ENCODE data around the gene AKR1C3. TPM values are rescaled to one million over a fixed set of nuclear protein-coding genes. Genes with fewer than 3 reads are reported as not detected.

The AKR1C3 gene
- total and polyA plus RNA-seq, 8 donors: 1.5 to 88.3 (median 2.5) TPM

DNA sequence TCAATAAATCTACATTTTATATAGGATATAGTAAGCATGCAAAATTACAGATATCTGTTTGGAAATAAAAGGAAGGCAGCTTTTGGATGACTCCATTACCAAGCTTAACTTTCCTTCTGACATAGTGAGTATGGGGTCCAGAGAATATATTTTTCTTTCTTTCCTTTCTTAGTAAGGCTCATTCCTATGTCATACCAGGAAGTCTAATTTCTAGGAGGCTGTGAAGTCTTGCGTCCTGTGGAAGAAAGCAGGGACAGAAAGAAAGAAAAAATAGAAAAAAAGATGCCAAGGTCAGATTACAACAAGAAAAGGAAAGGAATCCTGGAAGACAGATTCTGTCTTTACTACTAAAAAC lies 54.4 kb downstream of the AKR1C3 start:
- no peak overlapping the region for H3K27ac ChIP-seq
- TF ChIP-seq, protein P1, sequence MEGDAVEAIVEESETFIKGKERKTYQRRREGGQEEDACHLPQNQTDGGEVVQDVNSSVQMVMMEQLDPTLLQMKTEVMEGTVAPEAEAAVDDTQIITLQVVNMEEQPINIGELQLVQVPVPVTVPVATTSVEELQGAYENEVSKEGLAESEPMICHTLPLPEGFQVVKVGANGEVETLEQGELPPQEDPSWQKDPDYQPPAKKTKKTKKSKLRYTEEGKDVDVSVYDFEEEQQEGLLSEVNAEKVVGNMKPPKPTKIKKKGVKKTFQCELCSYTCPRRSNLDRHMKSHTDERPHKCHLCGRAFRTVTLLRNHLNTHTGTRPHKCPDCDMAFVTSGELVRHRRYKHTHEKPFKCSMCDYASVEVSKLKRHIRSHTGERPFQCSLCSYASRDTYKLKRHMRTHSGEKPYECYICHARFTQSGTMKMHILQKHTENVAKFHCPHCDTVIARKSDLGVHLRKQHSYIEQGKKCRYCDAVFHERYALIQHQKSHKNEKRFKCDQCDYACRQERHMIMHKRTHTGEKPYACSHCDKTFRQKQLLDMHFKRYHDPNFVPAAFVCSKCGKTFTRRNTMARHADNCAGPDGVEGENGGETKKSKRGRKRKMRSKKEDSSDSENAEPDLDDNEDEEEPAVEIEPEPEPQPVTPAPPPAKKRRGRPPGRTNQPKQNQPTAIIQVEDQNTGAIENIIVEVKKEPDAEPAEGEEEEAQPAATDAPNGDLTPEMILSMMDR (IDR thresholded peaks at IDR 0.05): no peak
- ATAC-seq: no peak
- no peaks in the 10 kb centered on the region for H3K4me1 ChIP-seq
- H3K4me3 ChIP-seq: no peak overlapping the region
- H3K36me3 ChIP-seq: no peaks in the 10 kb centered on the region
- H3K9me3 ChIP-seq: peaks cover 0 to 27% of the 10 kb centered on the region in 2 donors
- no peak for DNase-seq
- no peaks in the 10 kb centered on the region for H3K27me3 ChIP-seq
- intact Hi-C loops (cut with DNase I): no loop called here

DNA sequence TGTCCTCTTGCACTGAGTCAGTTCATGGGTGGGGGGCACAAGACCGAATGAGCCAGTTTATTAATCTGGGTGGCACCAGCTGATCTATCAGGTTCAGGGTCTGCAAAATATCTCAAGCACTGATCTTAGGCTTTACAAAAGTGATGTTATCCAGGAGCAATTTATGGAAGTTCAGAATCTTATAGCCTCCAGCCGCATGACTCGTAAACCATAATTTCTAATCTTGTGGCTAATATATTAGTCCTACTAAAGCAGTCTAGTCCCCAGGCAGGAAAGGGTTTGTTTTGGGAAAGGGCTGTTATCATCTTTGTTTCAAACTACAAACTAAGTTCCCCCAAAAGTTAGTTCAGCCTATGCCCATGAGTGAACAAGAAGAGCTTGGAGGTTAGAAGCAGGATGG lies 56.9 kb downstream of the AKR1C3 start:
- no peak for DNase-seq
- Histone ChIP-seq H3K27ac (no peak overlapping the region), H3K36me3 (no peaks in the 10 kb centered on the region), H3K4me3 (no peak overlapping the region), H3K4me1 (no peaks in the 10 kb centered on the region), H3K27me3 (no peaks in the 10 kb centered on the region), H3K9me3 (peaks cover 0 to 23% of the 10 kb centered on the region in 2 donors)
- TF ChIP-seq, protein P1 (IDR thresholded peaks at IDR 0.05): no peak
- intact Hi-C loops (cut with DNase I): no loop called here
- no peak for ATAC-seq

DNA sequence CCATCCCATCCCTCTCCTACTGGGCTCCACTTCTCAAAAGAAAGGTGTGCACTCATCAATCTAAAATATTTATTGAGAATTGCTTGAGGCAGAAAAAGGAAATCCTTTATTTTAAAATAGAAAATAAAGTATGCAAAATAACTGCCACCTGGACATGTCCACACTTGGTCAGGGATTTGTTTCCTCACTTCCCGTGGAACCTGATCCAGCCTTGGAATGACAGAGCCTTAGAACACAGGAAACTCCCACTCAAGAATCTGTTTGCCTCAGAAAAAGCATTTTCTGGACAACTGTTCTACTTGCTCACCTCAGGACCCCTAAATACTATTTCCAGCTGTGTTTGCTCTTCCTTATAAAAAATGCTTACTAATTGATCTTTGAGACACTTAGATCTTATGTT lies 61.7 kb downstream of the AKR1C3 start:
- intact Hi-C loops (cut with DNase I): no loop called here
- DNase-seq: no peak
- no peak for ATAC-seq
- Histone ChIP-seq H3K27me3 (no peaks in the 10 kb centered on the region), H3K4me3 (no peak overlapping the region), H3K9me3 (peaks cover 0 to 15% of the 10 kb centered on the region in 2 donors), H3K4me1 (no peaks in the 10 kb centered on the region), H3K27ac (no peak overlapping the region), H3K36me3 (no peaks in the 10 kb centered on the region)
- TF ChIP-seq, protein P1 (IDR thresholded peaks at IDR 0.05): no peak

Other genes with a start within 250 kb of the AKR1C3 start
- gene AKR1C1, start 131.0 kb upstream of the AKR1C3 start, total RNA-seq: 10 to 100 TPM; 21.0 to 92.2 TPM
- 10 to 100 TPM in 2 of 6 donors, 1 to 10 TPM in 4; 8.1 to 11.2 (median 9.3) TPM for gene AKR1C1, start 131.0 kb upstream of the AKR1C3 start, polyA plus RNA-seq (ENCODE audit: insufficient read length in 6 of 6)
- 10 to 100 TPM; 12.0 to 65.3 TPM for gene AKR1C2, start 90.6 kb upstream of the AKR1C3 start, total RNA-seq
- gene AKR1C2, start 90.6 kb upstream of the AKR1C3 start, polyA plus RNA-seq (ENCODE audit: insufficient read length in 6 of 6): 1 to 10 TPM; 3.1 to 8.3 (median 7.1) TPM
- gene AKR1C8, start 90.7 kb downstream of the AKR1C3 start, total RNA-seq: under 1 TPM in 1 of 2 donors, not detected in 1; 0.26 TPM
- gene AKR1C8, start 90.7 kb downstream of the AKR1C3 start, polyA plus RNA-seq (ENCODE audit: insufficient read length in 6 of 6): not detected
- not detected for gene AKR1C4, start 102.4 kb downstream of the AKR1C3 start, total RNA-seq
- gene AKR1C4, start 102.4 kb downstream of the AKR1C3 start, polyA plus RNA-seq (ENCODE audit: insufficient read length in 6 of 6): not detected

Measured in left lung (tissue), 10 donors.